HL-60/S4 treated with phorbol 12-myristate 13-acetate at 8.2 ng/mL for 4 days and 3 days (cell line): ENCODE results near the gene CD38.
"Not testable (repeated sequence)": the region's sequence is repeated elsewhere in the genome, so short reads cannot be mapped to it uniquely, and the experiment has no call there.

Experiments
- in situ Hi-C: fragments of 300-500 bp; cut with MboI; formaldehyde crosslinking; loops from 2 replicates; pipeline ENCODE4 v1.15.0; 2022; ENCODE audit warnings: low sequenced_read_pairs

CD38 gene

DNA sequence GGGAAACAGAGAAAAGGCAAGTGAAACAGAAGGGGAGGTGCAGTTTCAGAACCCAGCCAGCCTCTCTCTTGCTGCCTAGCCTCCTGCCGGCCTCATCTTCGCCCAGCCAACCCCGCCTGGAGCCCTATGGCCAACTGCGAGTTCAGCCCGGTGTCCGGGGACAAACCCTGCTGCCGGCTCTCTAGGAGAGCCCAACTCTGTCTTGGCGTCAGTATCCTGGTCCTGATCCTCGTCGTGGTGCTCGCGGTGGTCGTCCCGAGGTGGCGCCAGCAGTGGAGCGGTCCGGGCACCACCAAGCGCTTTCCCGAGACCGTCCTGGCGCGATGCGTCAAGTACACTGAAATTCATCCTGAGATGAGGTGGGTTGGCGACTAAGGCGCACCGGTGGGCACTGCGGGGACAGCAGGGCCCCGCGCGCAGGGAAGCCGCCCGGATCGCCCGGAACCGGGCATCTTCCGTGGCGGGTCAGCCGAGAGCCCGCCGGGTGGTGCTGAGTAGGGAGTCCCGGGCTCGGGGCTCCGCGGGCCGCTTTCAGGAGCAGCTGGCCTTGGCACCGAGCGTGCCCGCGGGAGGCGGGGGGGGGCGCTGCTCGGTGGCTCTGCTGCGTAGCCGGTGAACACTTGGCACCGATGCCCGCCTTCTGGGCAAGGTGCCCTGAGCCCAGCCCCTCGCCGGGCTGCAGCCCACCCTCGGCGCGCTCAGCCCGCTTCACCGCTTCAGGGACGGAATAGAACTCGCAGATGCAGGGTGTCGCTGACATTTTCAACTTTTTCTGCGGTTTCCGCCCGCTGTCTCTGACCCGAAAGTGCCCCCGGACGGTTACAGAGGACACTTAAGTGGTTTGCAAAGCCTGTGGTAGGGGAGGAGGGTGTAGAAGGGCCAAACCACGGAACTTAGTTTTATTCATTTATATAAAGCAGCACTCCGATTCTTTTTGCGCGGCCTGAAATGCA is at the start of gene CD38:
TSS of gene CD38 (plus strand) at position 40 of the 953 bp plus-strand sequence. CDS start at position 127, 87 bp downstream.
- in situ Hi-C loops = no loop called here

DNA sequence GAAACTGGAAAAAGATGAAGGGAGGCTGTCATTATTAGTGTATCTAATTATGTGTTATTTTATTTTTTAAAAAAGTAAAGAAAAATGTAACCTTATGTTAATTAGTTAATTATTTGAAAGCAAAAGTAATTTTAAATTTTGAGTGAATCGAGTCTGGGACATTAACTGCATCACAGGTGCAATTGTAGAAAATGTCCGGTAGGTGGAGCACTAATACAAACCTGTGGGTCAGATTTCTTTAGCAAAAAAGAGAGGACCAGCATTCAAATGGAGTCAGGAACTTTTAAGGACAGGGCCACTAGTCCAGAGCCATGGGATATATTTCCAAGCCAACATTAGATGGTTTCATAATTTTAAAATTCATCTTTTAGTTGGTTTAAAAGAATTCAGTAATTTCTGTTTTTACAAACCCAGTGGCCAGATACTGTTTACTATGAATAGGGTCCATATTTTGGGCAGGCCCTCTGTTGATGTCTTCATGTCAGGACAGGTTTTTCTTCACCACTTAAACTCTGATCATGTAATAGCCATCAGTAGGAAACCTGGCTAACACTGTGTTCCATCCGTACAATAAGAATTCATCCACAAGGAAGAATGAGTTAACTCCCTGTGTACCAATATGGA is 48.1 kb upstream of the CD38 start:
- in situ Hi-C loops = no loop called here

DNA sequence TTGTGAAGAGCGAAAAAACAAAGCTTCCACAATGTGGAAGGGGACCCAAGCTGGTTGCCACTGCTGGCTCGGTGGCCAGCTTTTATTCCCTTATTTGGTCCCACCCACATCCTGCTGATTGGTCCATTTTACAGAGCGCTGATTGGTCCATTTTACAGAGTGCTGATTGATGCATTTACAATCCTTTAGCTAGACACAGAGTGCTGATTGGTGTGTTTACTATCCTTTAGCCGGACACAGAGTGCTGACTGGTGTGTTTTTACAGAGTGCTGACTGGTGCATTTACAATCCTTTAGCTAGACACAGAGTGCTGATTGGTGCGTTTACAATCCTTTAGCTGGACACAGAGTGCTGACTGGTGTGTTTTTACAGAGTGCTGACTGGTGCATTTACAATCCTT is 45.1 kb upstream of the CD38 start:
- in situ Hi-C loops = not testable (repeated sequence)

DNA sequence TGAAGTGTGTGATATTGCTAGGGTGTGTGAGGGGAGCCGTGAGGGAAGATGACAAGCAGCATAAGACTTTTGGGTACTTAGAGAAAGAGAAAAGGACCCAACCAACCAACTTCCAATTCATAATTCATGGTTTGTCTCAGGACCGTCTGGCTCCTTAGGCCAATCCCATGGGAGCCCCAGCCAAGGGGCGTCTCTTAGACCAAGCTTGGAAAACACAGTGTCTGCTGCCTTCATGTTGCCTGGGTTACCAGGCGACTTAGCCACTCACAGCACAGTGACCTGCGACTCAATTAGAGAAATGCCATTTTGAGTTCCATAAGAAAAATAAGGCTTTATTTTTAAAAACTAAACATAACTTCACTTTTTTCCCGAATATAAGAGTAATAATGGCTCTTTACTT is 42.6 kb upstream of the CD38 start:
- in situ Hi-C loops = no loop called here

GRCh38 chr4:15736514-15737050 is 41.5 kb upstream of the CD38 start:
- in situ Hi-C loops = no loop called here

- in situ Hi-C loops = no loop called here
Observed at GRCh38 chr4:15737255-15737654, 40.9 kb upstream of the CD38 start.

- in situ Hi-C loops = no loop called here
Observed at GRCh38 chr4:15738877-15739276, 39.3 kb upstream of the CD38 start.

- in situ Hi-C loops = no loop called here
Observed at GRCh38 chr4:15740764-15741404, 37.2 kb upstream of the CD38 start.

DNA sequence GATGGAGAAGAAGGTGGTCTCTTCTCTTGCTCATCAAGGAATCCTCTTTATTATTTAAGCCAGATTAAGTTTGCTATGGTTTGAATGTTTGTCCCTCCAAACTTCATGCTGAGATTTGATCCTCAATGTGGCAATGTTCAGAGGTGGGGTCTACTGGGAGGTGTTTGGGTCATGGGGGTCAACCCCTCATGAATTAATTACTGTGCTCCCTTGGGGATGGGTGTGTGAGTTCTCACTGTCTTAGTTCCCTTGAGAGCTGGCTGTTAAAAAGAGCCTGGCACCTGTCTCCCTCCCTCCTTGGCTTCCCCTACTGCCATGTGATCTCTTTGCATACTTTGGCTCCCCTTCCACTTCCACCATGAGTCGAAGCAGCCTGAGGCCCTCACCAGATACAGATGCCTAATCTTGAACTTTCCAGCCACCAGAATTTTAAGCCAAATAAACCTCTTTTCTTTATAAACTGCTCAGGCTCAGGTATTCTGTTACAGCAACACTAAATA is 36.0 kb upstream of the CD38 start:
- in situ Hi-C loops = no loop called here

- in situ Hi-C loops = no loop called here
Observed at GRCh38 chr4:15742637-15743036, 35.5 kb upstream of the CD38 start.

- in situ Hi-C loops = no loop called here
Observed at GRCh38 chr4:15744016-15744545, 34.0 kb upstream of the CD38 start.

DNA sequence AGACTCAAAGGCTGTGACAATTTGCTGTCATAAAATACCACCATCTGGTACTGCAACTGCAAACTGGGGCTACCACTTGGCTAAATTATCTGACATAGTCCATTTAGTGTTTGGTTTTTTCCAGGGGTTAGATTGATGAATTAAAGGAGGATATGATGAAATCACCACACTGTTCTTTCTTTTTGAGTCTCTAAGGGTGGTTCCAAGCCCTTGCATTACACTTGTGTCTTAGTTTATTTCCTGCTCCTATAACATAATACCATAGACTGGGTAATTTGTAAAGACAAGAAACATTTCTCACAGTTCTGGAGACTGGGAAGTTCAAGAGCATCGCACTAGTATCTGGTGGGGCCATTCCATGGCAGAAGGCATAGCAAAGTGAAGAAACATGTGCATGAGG is 32.0 kb upstream of the CD38 start:
- in situ Hi-C loops = no loop called here

DNA sequence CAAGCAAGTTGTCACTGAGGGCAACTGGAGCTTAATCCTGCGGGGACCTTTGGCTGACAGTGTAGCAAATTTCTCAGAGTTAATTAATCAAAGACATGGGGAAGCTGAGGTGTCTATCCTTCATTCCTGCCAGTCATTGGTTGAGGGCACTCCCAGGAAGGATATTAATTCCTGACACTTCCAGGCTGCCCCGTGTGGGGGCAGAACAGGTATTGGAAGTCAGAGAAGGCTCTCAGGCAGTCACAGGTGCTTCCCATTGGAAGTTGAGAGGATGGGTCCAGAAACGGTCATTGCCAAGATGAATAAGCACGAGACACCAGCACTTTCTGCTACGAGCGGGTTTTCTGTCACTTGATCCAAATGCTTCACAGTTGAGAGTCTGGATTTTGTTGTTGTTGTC is 29.1 kb upstream of the CD38 start:
- in situ Hi-C loops = no loop called here

DNA sequence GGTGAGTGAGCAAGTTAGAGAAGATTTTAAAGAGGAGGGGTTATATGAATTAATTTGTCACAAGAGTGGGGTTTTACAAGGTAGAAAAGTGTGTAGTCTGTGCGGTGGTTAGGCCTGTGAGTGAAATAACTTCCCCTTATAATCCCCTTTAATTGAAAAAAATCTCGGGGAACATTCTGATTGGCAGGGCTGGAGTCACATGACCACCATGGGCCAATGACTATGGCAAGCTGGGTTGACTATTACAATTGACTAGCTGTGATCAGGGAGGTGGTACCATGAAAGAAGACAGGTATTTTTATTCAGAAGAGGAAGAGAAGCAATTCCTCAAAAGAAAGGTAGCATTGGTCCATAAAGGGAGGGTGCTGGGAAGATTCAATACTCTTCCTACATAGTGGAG is 27.0 kb upstream of the CD38 start:
- in situ Hi-C loops = no loop called here

GRCh38 chr4:15753081-15753480 is 25.0 kb upstream of the CD38 start:
- in situ Hi-C loops = no loop called here

- in situ Hi-C loops = no loop called here
Observed at GRCh38 chr4:15753786-15754185, 24.3 kb upstream of the CD38 start.

- in situ Hi-C loops = no loop called here
Observed at GRCh38 chr4:15754323-15754722, 23.8 kb upstream of the CD38 start.

- in situ Hi-C loops = no loop called here
Observed at GRCh38 chr4:15755321-15756155, 22.6 kb upstream of the CD38 start.

DNA sequence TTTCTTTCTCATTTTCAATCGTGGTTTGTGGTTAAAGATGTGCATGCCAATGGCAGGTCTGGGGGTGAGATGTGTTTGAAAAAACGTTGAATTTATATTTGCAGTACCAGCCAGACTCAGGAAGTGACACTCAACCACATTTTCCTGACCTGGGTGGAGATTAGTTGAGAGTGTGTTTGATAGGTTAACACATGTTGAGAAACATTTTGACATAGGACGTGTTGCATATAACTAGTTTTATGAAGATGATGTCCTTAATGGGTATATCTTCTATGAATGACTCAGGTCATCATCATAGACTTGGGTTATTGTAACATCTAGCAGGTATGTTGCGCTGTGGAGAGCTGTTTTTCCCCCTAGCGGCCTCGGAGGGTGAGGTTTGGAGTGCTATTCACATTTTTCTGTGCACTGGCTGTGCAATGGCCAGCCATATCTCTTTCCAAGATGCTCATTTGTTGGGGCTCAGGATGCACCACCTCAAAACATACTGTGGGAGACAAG is 21.7 kb upstream of the CD38 start:
- in situ Hi-C loops = no loop called here

- in situ Hi-C loops = no loop called here
Observed at GRCh38 chr4:15757054-15757453, 21.1 kb upstream of the CD38 start.
